ENCODE data around the gene PABPC1L. TPM values are rescaled to one million over a fixed set of nuclear protein-coding genes. Genes with fewer than 3 reads are reported as not detected.

The PABPC1L gene
- total RNA-seq, 4 donors from 2014 or later = 2.2 to 13.5 (median 3.2) TPM

DNA sequence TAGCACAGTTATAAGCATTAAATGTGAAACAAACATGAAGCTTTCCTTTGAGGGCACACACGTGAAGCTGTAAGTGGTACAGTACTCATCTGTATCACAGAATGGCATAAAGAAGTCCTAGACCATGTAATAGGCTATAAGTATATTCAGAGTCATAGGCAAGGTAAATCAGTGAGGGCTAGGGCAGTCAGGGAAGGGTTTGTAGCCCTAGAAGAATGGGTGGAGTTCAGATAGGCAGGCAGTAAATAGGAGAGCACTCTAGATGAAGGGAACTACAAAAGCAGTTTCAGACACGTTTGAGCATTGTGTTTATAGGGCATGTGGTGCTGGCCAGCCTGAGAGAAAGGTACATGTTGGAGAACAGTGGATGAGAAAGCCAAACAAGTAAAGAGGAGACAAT, 14.9 kb upstream of the PABPC1L start:
- TF ChIP-seq POLR2A (IDR thresholded peaks at IDR 0.05) (no peak), EP300 (IDR thresholded peaks at IDR 0.05) (no peak), POLR2AphosphoS5 (IDR thresholded peaks at IDR 0.05) (no peak)
- no peaks in the 10 kb centered on the region for H3K36me3 ChIP-seq
- H3K27ac ChIP-seq = no peak overlapping the region
- H3K27me3 ChIP-seq = no peaks in the 10 kb centered on the region
- no peak for ATAC-seq
- no peak overlapping the region for H3K4me3 ChIP-seq
- no peaks in the 10 kb centered on the region for H3K9me3 ChIP-seq
- H3K4me1 ChIP-seq = peaks cover 4 to 90% (median 10%) of the 10 kb centered on the region in 3 donors
- WGBS, 2 donors (ENCODE audit: low coverage in 1 of 2) = 60% methylated on average over 1 to 2 of the region's 2 CpGs

DNA sequence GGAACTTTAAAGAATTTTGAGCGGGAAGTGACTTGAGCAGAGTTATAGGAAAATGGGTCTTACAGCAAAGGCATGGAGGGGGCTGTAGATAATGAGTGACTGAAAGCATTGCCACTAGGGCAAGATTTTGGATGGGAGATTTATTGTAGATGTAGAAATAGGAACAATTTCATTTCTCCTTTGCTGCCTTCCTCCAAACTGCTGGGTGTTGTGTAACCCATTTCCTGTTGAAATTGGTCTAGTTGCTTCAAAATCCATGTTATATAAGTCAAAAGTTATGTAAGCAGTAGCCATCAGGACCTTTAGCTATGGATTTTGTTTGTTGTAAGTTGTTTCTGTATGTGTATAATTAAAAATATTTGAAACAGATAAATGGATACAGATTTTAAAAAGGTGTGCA, 13.3 kb upstream of the PABPC1L start:
- TF ChIP-seq, protein P1, sequence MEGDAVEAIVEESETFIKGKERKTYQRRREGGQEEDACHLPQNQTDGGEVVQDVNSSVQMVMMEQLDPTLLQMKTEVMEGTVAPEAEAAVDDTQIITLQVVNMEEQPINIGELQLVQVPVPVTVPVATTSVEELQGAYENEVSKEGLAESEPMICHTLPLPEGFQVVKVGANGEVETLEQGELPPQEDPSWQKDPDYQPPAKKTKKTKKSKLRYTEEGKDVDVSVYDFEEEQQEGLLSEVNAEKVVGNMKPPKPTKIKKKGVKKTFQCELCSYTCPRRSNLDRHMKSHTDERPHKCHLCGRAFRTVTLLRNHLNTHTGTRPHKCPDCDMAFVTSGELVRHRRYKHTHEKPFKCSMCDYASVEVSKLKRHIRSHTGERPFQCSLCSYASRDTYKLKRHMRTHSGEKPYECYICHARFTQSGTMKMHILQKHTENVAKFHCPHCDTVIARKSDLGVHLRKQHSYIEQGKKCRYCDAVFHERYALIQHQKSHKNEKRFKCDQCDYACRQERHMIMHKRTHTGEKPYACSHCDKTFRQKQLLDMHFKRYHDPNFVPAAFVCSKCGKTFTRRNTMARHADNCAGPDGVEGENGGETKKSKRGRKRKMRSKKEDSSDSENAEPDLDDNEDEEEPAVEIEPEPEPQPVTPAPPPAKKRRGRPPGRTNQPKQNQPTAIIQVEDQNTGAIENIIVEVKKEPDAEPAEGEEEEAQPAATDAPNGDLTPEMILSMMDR (IDR thresholded peaks at IDR 0.05) = no peak
- TF ChIP-seq EP300 (IDR thresholded peaks at IDR 0.05) (no peak), POLR2AphosphoS5 (IDR thresholded peaks at IDR 0.05) (no peak), POLR2A (IDR thresholded peaks at IDR 0.05) (no peak)
- H3K27me3 ChIP-seq = no peaks in the 10 kb centered on the region
- 67 to 71% methylated on average over 1 of the region's 1 CpG for WGBS, 2 donors (ENCODE audit: low coverage in 1 of 2)
- no peak for ATAC-seq
- H3K36me3 ChIP-seq = peaks cover 0 to 8% of the 10 kb centered on the region in 2 donors
- H3K4me3 ChIP-seq = no peak overlapping the region
- peaks cover 4 to 86% (median 9%) of the 10 kb centered on the region in 3 donors for H3K4me1 ChIP-seq
- H3K27ac ChIP-seq = peak overlapping the region in 1 of 4 donors; percentile 7
- no peaks in the 10 kb centered on the region for H3K9me3 ChIP-seq

GRCh38 chr20:44897133-44897532, 12.7 kb upstream of the PABPC1L start:
- ATAC-seq = no peak
- no peak for TF ChIP-seq EP300 (IDR thresholded peaks at IDR 0.05)
- no peak for TF ChIP-seq POLR2A (IDR thresholded peaks at IDR 0.05)
- TF ChIP-seq, protein P1 (IDR thresholded peaks at IDR 0.05) = no peak
- TF ChIP-seq POLR2AphosphoS5 (IDR thresholded peaks at IDR 0.05) = no peak
- no peak overlapping the region for H3K4me3 ChIP-seq
- WGBS, 2 donors (ENCODE audit: low coverage in 1 of 2) = 75 to 80% methylated on average over 1 of the region's 1 CpG
- no peaks in the 10 kb centered on the region for H3K27me3 ChIP-seq
- peaks cover 4 to 81% (median 9%) of the 10 kb centered on the region in 3 donors for H3K4me1 ChIP-seq
- H3K27ac ChIP-seq = no peak overlapping the region
- no peaks in the 10 kb centered on the region for H3K9me3 ChIP-seq
- peaks cover 0 to 13% of the 10 kb centered on the region in 2 donors for H3K36me3 ChIP-seq

- peaks cover 3 to 46% of the 10 kb centered on the region in 2 donors for H3K36me3 ChIP-seq
- H3K27me3 ChIP-seq = no peaks in the 10 kb centered on the region
- WGBS, 2 donors (ENCODE audit: low coverage in 1 of 2) = 88 to 92% methylated on average over 4 to 5 of the region's 5 CpGs
- no peaks in the 10 kb centered on the region for H3K9me3 ChIP-seq
- H3K27ac ChIP-seq = no peak overlapping the region
- H3K4me1 ChIP-seq = peaks cover 4 to 55% (median 9%) of the 10 kb centered on the region in 3 donors
- TF ChIP-seq POLR2AphosphoS5 (IDR thresholded peaks at IDR 0.05) = no peak
- no peak for TF ChIP-seq POLR2A (IDR thresholded peaks at IDR 0.05)
- no peak for TF ChIP-seq EP300 (IDR thresholded peaks at IDR 0.05)
- TF ChIP-seq, protein P1 (IDR thresholded peaks at IDR 0.05) = no peak
- ATAC-seq = no peak
- no peak overlapping the region for H3K4me3 ChIP-seq
Measured at GRCh38 chr20:44900231-44900854, 9.5 kb upstream of the PABPC1L start.

- Histone ChIP-seq H3K9me3 (no peaks in the 10 kb centered on the region), H3K4me1 (peaks cover 0 to 39% (median 4%) of the 10 kb centered on the region in 3 donors), H3K27ac (no peak overlapping the region), H3K27me3 (no peaks in the 10 kb centered on the region), H3K4me3 (no peak overlapping the region), H3K36me3 (peaks cover 3 to 62% of the 10 kb centered on the region in 2 donors)
- no peak for ATAC-seq
- 69 to 100% methylated on average over 1 to 2 of the region's 2 CpGs for WGBS, 2 donors (ENCODE audit: low coverage in 1 of 2)
- TF ChIP-seq, protein P1 (IDR thresholded peaks at IDR 0.05) = no peak
- no peak for TF ChIP-seq POLR2AphosphoS5 (IDR thresholded peaks at IDR 0.05)
- TF ChIP-seq EP300 (IDR thresholded peaks at IDR 0.05) = no peak
- no peak for TF ChIP-seq POLR2A (IDR thresholded peaks at IDR 0.05)
Measured at GRCh38 chr20:44901974-44902373, 7.9 kb upstream of the PABPC1L start.
